Stimulated activated CD4-positive, alpha-beta T cell treated with anti-CD3 and anti-CD28 coated beads, Interleukin-4, amount 100 ng/mL, for 4 hours (primary cell): ENCODE data around the gene SNED1.
"Not testable (repeated sequence)": the region's sequence is repeated elsewhere in the genome, so short reads cannot be mapped to it uniquely, and the experiment has no call there.

Experiments used
- DNase-seq, 2 experiments: peaks; one replicate each; pipeline ENCODE4 v3.0.0-alpha.2; 2020

Gene SNED1

GRCh38 chr2:240972636-240973521, 25.5 kb upstream of the SNED1 start:
- no peak for DNase-seq

GRCh38 chr2:240974771-240975572, 23.4 kb upstream of the SNED1 start:
- DNase-seq = no peak

GRCh38 chr2:240975903-240976302, 22.5 kb upstream of the SNED1 start:
- not testable (repeated sequence) for DNase-seq

- DNase-seq = no peak
These were observed 17.1 kb upstream of the SNED1 start for GRCh38 chr2:240981280-240981679.

DNA sequence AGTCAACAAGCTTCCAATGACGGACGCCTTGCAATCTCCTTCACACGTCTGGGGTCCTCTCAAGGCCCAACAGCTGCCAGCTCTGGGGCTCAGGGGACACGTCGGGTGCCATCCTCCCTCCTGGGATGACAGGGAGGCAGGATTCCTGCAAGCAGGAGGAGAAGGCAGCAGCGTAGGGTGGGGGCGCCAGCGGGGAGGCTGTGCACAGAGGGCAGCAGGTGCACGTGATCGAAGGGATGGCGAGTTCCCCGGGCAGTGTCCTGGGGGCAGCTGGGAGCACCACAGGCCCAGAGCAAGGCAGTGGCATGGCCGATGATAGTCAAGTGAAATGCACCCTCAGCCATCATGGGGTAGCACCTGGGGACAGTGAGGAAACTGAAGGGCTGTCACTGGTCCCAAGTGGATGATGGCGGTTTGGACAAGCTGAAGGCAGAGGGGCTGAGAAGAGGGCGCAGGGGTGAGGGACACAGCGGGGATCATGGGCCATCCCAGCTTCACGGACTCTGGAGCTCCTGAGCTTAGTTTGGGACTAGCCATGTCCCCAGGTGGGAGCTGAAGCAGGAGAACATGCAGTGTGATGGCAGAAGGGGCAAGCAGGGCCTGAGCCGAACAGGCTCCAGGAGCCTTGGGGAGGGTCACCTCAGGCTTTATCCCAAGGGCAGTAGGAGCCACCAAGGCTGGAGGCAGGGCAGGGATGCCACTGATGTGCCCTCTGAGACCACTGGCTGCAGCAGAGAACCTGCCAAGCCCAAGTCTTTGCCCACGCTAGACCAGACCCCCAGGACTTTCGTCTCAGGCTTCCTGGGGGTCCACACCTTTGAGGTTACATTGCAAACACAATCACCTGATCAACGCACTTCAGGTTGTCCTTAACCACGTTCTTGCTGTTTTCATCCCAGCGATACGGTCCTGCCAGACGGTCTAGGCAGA, 16.3 kb upstream of the SNED1 start:
- no peak for DNase-seq

DNA sequence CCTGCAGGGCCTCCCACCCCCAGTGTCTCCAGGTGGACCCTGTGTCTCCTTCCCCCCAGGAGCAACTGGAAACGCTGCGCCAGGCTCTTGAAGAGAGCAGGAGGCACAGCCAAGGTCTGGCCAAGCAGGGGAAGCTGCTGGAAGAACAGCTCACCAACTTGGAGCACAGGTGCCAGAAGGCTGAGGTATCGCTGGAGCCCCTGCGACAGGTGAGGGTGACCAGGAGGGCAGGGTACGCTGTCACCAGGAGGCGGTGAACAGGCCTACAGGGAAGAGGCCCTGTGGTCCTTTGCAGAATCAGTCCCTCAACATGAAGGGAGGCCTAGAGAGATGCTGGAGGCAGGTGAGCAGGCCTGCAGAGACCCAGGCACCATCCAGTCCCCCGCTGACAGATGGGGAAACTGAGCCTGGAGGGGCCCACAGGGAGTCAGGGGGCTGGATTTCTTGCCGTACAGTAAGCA, 15.6 kb upstream of the SNED1 start:
- no peak for DNase-seq

GRCh38 chr2:240983361-240983995, 14.9 kb upstream of the SNED1 start:
- DNase-seq = peak in 1 of 2 experiments; percentile 26

DNA sequence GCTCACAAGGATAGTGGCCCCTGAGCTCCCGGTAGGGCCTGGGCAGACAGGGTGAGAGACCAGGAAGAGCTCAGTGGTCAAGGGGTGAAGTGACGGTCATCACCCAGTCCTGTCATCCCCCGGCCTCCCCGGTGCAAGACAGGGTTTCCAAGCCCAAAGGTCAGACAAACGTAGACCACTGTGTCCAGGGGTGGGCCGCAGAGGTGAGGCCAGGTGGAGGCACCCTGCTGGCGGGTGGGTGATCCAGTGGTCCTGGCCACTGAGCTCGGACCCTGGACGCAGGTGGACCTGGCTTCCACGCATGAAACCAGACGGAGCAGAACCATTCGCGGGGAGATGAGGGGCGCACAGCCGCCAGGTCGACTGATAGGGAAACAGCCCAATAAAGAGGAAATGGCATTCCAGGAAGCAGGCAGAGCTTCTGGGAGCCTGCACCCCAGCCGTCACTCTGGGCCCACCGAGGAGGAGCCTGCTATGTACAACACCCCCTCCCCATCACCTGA, 14.4 kb upstream of the SNED1 start:
- no peak for DNase-seq

DNA sequence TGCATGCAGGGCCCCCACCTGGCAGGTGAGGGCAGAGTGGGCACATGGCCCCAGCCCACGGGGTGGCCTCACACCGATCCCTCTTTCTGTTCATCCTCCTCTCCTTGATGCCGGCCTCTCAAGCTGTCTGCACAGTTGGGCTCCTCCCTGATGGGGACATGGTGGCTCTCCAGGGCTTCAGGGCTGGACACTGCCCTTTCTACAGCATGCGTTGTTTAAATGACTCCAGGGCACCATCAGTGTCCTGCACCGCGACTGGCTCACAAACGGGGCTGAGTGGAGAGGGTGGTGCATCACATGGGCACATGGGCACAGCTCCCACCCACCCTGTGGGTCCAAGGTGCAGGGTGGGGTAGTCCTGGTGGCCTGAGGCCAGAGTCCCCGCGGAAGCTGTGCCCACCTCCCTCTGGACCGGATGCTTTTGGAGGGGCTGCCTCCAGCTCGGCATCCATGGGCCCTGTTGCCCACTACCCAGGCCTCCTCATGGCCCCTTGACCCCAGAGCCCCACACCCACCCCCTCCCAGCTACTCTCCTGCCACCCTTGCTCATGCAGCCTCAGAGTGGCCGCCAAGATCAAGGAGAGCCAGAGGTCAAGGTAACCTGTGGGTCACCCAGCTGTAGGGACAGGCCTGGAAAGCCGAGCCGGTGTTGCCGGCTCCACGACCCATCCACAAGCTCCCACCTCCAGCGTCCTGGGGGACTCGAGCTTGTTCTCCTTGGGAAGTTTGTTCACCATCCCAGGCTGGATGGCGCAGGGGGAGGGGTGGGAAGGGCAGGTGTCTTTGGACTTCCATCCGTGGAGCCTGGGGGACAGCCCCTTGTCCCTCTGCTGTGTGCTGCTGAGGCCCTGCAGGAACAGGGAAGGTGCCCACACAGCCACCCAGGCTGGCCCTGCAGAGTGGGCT, 12.3 kb upstream of the SNED1 start:
- DNase-seq = no peak

- DNase-seq = no peak
These were observed 11.5 kb upstream of the SNED1 start for GRCh38 chr2:240986787-240987411.

GRCh38 chr2:240987588-240987987, 10.8 kb upstream of the SNED1 start:
- no peak for DNase-seq

- no peak for DNase-seq
These were observed 10.3 kb upstream of the SNED1 start for GRCh38 chr2:240988146-240988545.

DNA sequence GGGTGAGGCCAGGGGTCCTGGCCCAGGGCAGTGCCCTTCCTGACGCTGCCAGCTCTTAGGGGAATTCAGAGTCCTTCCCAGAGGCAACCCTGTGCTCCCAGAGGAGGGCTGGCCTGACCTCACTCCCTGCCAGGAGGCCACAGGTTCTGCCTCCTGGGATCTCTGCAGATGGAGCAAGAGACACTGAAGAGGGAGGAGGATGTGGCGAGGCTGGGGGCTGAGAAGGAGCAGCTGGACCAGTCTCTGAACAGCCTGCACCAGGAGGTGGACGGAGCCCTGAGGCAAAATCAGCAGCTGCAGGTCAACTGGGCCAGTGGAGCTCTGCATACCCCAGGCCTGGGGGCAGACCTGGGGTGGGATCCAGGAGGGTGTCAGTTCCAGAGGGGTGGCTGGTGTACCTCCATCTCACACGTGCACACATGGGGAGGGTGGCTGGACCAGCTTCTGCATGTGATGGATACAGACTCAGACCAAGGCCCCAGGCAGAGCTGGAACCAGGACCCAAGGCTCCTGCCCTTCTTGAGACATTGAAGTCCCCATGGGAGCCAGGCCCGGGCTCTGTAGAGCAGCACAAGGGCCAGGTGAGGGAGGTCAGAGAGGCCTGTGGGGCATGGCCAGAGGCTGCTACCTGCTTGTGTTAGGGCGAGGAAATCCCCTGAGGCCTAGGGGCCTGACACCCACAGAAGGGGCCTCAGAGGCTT, 9.7 kb upstream of the SNED1 start:
- DNase-seq = no peak

GRCh38 chr2:240989451-240990265, 8.8 kb upstream of the SNED1 start:
- DNase-seq = no peak

- DNase-seq = no peak
These were observed 8.2 kb upstream of the SNED1 start for GRCh38 chr2:240990266-240990529.

- no peak for DNase-seq
These were observed 7.6 kb upstream of the SNED1 start for GRCh38 chr2:240990726-240991377.

DNA sequence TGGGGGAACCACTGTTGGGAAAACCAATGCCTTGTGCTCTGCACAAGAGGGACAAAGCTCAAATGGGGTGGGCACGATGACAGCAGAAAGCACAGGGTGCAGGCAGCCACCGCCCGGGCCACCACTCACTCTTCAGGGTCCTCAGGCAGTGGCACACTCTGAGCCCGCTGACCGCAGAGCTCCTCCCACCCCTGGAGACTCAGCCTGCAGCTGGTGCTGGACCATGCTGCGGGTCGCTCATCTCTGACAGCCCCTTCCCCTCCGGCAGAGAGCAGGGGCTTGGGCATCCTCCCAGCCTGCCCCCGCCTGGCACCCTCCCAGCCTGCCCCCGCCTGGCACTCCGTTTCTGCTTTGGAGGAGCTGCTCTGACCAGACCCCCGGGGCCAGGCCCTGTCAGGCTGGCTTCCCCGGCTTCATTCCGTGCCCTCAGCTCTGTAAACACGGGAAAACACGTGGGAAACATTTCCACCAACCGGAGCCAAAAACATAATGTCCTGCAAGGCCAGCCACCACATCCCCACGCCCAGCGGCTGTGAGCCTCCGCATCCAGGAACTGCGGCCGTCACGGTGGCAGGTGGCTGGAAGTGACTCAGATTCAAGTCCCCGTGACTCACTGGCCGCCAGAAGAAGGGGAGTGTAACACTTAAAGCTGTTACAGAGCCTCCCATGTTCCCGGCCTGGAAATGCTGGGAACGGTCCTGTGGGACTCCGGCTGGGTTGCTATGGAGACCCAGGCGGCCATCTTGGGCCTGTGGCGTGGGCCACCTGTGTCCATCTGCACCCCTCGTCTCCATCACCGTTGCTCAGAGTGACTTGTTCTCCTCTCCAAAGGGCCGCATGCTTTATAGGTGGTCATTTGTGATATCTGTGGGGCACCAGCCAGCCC, 6.8 kb upstream of the SNED1 start:
- no peak for DNase-seq
